ENCODE data around the gene ATP8A1.
"Not testable (repeated sequence)": the region's sequence is repeated elsewhere in the genome, so short reads cannot be mapped to it uniquely, and the experiment has no call there.

ATP8A1 gene

DNA sequence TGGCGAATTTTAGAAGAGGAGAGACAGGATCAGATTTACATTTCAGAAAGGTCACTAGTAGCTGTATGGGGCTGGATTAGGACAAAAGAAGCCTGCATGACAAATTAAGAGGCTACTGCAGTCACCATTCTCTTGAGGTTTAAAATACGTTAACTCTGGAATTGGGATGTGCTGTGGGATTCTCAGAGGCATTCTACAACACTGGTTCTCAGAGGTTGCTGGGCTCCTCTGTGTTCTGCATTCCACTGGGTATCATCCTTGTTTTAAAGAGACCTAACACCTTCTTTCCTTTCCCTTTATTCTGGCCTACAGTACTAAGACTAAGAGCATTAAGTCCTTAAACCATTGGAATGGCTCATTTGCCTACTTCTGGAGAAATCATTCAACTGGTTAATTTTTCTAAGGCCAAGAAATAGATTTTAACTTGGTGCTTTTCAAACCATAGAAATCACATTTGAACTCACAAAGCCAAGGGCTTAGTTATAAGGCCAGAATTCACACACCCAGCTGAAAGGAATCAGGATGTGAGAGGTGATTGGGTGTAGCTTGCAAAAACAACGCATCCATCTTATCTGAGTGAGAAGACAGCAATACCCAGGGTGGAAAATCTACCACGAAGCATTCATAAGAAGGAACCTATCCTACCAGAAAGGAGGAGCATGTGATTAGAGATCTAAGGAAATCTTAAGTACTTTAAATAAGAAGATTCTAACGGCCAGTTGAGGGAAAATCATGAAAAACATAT, 143.0 kb downstream of the ATP8A1 start:
- no peak for DNase-seq (ENCODE audit: low read depth in 1 of 2, low spot score in 1 of 2)

DNA sequence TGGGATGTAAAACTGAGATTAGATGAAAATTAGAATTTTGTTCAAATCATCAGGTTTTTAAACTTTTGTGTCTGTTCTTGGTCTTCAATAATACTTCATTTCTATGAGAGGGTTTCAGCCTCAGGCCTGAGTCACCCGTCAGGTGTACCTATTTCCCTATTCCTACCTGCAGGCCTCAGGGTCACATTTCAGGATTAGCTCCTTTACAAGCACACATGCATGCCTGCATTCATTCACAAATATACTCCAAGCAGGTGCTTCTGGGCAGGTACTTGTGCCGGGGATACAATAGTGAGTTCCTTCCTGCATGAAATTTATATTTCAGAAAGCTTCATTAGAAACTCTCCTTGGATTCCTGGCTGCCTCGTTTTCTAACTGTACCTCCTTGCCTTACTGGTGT, 144.7 kb downstream of the ATP8A1 start:
- DNase-seq (ENCODE audit: low read depth in 1 of 2, low spot score in 1 of 2) = no peak

DNA sequence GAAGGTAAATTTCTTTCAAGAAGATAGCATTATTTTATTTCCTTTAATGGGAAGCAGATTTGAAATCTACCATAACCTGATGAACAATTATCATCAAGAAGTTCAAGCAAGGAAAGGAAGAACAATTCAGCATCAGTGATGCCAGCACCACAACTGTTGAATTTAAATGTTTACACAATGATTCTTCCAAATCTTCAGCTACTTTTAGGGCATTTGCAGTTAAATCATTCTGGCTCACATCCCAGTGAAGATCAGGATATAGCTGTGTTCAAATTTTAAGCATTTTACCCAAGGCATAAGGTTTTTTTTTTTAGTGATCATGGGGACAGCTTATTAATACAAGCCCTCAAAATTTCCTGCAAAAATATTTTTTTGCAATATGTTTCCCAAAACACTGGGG, 146.7 kb downstream of the ATP8A1 start:
- DNase-seq (ENCODE audit: low read depth in 1 of 2, low spot score in 1 of 2) = no peak

DNA sequence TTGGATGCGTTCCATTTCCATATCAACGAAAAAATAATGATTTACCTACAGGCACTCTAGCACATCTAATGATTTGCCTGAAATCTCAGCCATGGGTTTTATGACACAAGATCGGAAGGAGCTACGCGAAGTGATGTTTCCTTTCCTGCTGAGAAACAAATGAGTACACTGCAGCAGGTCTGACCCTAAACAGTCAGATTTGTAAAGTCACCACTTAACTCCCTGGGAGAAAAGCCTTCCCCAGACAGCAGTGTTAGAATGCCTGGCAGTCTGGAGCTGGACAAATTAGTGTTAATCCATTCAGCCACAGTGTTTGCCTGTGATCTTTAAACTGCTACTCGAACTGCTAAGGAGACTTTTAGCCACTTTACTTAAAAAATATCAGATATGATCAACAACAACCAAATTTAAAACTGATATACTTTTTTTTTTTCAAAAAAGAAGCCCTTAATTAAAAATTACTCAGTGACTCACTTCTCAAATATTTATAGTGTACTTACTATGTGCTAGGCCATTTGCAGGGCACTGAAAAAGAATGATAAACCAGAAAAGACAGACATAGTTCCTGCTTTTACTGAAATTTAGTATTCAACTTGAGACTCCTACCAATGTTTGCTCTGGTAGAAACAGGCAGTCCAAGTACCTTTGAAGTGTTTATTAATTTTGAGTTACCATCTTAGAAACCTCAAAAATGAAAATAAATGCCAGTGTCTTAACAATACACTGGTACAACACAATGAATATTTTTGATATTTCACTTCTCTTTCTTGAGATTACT, 155.1 kb downstream of the ATP8A1 start:
- DNase-seq (ENCODE audit: low read depth in 1 of 2, low spot score in 1 of 2) = no peak

DNA sequence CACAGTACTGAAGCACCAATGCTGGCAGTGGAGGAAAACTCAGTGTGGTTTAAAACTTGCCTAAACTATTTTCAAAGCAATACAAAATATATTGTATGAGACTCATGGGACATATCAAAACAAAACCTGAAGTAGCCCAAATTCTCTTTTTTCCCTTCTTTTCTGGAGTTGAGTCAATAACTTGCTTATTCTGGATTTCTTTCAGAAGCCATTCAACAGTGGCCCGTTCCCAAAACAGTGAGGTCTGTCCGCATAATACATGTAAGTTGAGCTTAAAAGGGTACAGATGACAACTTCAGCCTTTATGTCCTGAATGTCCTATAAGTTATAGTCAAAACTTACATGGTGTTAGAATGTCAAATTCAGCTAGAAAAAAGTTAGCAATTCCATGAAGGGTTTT, 158.9 kb downstream of the ATP8A1 start:
- DNase-seq (ENCODE audit: low read depth in 1 of 2, low spot score in 1 of 2) = no peak

DNA sequence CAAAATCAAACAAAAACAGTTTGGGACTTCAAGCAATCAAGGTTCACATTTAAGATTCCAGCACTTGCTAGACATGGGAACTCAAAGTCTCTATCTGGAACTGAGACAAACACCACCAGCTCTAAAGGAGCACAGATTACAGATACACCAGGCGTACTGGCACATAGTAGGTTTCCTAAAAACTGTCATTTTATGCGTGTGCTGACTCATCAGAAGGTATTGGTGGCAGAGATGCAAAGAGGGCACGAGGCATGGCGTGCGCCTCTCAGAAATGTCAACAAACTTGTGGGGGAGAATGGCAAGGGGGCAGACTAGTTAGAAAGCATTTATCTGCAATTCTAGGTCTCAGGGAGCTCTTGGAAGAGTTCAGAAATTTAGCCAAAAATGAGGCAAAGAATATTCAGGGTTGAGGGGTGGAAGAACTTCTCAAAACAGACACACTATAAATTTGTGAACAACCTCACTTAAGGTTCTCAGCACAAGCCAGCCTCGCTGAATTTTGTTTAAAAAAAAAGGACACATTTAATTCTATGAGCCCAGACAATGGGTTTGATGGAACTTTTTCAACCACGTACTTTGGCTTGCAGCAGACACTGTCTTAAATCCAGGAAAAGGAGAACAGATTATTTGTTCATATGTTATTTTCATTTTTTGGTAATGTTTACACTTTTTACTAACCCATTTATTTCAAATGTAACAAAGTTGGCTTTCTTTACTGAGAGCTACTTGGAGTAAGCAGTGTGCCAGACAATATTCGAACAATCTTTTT, 159.6 kb downstream of the ATP8A1 start:
- DNase-seq (ENCODE audit: low read depth in 1 of 2, low spot score in 1 of 2) = no peak

DNA sequence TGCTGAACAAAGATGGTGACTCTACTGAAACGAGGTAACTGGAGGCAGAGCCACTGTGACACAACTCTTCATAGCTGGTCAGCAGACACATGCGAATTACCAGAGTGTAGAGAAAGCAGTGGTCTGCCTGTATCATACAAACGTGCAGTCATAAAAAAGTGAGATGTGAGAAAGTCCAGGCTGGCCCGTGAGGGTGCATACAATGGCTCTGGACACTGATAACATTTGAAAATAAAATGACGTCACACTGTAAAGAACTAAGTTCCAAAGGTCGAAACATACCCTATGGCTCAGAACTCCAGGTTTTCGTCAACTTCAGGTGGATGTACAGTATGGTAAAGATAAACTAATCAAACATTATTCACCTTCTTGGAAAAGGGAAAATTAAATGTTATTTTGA, 163.9 kb downstream of the ATP8A1 start:
- DNase-seq (ENCODE audit: low read depth in 1 of 2, low spot score in 1 of 2) = no peak

DNA sequence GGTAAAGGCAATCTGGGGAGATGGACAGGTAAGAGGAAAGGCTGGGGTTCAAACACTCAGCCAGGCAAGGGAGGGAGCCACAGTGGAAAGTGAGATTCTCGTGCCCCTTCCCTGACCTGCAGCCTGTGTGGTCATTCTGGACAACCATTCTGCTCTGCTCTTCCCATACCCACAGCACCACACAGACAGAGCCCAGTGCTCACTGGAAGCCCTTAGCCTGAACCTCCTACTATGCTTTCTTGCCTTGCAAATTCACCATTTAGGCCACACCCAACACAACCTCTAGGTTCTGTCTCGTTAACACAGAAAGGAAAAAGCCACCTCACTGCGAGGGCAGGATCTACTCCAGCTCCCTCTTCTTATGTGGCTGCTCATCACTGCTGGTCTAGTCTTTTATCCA, 166.9 kb downstream of the ATP8A1 start:
- DNase-seq (ENCODE audit: low read depth in 1 of 2, low spot score in 1 of 2) = no peak

DNA sequence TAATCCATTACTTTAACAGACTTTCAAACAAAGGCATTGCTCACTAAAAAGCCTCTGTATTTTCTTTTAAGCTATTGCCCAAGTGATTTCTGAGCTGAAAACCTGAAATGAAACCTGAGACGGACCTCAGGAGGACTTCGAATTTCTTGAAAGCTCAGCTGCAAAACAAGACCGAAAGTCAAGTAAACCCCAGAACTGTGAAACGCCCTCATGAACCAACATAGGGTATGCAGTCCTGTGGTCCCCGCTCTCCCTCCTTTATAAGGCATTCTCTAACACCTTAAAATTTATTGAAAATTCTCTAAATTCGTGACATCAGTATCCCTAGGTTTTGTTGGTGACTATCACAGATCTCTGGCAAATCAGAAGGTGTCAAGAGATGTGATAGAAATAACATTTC, 167.8 kb downstream of the ATP8A1 start:
- no peak for DNase-seq (ENCODE audit: low read depth in 1 of 2, low spot score in 1 of 2)

DNA sequence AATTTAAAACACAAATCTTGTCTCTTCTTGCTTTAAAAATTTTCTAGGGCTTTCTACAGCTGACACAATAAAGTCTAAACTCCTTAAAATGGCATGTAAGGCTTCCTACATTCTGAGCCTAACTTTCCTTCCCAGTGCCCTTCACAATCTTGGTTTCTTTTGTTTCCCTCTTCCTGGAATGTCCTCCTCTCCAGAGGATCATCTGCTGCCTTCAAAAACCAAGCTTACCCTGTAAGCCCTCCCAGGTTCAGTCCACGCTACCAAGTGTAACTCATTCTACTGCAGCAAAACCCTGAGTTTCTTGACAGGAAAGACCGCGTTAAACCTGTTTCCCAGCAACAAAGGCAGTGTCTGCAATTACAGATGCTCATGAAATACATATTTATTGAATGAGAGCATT, 168.4 kb downstream of the ATP8A1 start:
- no peak for DNase-seq (ENCODE audit: low read depth in 1 of 2, low spot score in 1 of 2)

DNA sequence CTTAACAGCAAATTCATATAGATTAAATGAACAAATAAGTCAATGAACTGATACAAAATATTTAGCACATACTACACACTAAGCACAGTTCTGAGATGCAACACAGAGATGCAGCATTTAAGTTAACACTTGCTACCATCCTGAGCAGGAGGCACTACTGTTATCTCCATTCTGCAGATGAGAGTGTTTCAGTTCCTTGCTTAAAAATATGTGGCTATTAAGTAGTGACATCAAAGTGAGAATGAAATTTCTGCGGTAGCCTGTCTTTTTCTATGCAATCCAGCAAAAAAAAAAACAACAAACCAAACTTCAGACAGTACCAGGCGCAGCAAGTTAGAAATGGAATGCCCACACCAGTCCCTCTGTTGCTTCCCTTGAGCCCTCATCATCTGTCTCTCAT, 168.8 kb downstream of the ATP8A1 start:
- DNase-seq (ENCODE audit: low read depth in 1 of 2, low spot score in 1 of 2) = no peak

DNA sequence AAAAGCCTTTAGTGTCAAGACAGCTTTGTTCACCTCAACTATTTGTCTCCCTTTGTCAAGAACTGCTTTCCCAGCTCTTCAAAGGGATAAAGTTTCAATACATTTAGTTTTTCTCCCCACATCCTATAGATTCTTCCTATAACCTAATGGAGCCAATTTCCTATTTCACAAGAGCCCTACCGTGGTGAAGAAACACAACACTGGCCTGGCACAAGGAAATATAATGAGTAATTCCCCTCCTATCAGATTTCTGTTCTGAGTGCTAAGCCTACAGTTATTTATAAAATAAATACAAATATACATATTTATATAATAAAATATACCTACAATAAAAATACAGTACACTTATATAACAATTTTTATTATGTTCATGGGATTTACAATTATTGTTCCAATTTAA, 169.7 kb downstream of the ATP8A1 start:
- no peak for DNase-seq (ENCODE audit: low read depth in 1 of 2, low spot score in 1 of 2)

DNA sequence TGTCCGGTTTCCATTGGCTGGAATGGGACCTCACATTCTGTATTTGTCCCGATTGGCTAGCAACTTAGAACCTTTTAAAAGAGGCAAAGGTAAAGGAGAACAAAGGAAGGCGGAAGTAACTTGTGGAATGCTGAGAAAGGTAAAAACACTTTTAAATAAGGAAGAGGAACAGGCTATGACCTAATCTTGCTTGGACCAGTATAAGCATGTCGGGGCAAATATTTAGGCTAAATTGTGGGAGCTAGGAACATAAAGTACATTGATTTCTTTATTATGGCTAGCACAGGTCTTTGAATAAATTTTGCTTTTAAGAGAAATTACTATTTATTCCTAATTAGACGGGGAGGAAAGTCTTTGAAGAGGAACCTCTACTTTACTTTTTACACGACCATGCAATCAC, 170.7 kb downstream of the ATP8A1 start:
- DNase-seq (ENCODE audit: low read depth in 1 of 2, low spot score in 1 of 2) = not testable (repeated sequence)

DNA sequence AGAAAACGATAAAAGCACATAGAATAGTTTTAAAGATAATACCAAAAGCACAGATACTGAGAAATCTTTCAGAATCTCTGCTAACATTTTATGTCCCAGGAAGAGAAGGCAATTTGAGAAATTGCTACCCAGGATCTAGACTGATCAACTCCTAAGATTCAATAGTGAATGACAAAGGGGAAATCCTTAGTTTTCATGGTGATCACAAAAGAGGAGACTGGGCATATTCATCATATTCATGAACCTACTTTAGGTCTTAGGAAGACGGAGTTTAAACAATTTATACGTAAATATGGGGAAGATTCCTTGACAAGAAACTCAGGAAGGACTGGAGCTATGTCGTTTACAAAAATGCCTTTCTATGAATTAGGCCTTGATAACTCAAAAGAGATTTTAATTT, 172.3 kb downstream of the ATP8A1 start:
- no peak for DNase-seq (ENCODE audit: low read depth in 1 of 2, low spot score in 1 of 2)

DNA sequence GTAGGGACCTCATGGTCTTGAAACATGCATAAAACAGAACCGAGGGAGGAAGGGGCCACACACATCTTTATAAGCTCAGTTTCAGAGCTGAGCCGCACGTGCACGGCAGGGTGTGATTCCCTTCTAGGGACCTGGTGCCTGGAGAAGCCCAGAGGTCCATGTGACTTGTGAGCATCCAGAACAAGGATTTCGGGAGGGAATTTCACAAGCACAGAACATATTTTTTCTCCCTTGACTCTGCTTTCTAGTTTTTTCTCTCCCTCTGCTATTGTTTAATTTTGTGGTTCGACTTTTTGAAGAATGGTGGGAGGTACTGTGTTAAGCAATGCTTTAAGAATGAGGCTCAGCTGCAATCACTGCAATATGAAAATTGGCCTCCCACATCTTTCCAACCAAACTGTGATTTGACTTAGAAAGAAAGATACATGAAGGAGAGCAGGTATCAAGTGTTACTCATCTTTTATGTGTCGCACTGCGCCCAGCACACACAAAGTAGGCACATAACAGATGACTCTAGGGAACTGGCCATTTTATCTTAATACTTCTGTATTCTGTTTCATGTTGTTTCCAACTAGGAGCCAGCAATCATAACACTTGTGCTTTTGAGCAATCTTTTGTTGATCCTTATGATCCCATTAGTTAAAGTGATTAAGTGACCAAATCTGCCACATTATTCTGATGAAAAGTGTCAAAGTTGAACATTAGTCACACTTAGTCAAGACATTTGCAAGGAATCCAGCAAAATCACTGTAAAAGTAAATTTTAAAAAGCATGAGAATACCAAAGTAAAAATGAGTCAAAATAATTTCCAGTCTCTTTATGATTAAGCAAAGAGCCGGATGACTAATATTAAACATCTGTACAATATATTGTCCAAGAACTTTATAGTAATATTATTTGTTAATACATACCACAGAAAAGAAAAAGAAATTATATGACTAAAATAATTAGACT, 173.2 kb downstream of the ATP8A1 start:
- no peak for DNase-seq (ENCODE audit: low read depth in 1 of 2, low spot score in 1 of 2)

DNA sequence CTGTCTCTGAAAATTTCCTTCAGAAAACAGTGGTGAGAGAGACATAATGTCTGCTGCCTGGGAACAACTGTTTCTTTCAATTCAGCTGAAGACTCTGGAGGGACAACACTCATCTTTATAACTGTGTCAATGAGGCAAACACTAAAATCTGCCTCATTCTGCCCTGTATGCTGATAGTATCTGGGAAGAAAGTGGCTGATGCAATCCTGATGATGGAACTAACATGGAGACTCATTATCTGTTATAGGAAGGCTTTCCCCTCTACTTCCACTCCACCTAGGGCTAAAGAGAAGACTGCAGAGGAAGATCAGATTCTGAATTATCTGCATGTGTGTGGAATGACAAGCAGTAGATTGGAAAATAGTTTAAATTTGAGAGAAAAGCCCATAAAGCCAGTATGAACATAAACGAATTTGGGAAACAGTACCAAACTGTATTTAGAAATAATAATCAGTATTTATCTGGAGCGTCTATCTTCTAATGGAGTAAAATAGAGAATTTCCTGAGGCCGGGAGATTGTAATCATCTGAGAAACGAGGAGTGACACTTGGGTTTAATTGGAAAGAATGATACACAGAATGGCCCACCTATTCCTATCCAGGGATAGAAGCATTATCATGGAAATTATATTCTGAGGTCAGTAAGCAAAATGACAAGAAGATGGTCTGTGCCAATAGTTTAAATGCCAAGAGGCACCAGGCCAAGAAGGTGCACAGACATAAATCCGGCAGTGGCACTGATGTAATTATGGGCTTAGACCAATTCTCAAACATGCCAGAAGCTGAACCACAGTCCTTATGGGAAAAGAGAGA, 174.2 kb downstream of the ATP8A1 start:
- DNase-seq (ENCODE audit: low read depth in 1 of 2, low spot score in 1 of 2) = no peak

DNA sequence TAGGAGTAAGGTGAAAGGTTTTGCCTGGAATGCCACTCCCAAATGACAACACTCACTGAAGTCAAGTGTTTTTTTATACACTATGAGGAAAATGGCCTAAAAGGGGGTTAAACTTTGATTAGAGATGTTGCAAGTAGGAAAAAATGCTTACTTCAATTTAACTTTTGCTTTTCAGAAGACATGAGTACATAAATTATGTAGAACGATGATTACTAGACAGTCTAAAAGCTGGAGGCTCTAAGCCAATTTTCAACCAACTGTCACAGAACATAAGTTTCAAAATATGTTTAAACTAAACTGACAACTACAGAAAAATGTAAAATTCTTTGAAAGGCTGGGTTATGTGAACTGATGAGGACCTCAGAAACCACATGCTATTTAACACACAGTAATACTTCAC, 176.2 kb downstream of the ATP8A1 start:
- no peak for DNase-seq (ENCODE audit: low read depth in 1 of 2, low spot score in 1 of 2)

DNA sequence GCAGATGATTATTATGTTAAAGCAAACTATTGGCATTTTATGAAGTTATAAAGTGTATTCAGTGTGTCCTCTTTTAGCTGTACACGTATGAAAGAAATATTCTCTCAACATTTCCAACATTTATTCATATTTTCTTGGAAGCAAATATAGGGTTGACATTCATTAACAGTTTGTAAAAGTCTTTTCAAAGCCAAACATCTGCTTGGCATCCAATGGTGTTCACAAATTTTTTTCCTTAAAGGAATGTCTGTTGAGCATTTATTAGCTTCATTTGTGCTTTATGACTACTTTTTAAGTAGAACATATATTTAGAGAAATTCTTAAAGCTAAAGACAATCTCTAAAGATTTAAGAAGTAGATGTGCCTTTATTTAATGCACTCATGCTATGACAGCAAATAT, 176.6 kb downstream of the ATP8A1 start:
- no peak for DNase-seq (ENCODE audit: low read depth in 1 of 2, low spot score in 1 of 2)

DNA sequence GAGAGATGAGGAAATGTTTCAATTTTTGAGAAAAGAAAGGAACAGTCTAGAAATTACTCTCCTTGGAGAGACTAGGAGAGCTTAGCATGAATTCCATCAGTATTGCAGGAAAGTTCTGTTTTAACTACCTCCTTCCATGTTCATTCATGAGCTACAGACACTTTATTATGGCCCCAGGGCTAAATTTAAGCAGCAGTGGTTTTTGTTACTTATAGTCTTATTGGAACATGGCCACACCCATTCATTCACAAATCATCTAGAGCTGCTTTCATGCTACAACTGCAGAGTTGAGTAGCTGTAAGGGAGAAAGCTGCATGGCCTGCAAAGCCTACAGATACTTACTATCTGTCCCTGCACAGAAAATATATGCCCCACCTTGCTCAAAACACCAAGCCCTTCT, 178.0 kb downstream of the ATP8A1 start:
- DNase-seq (ENCODE audit: low read depth in 1 of 2, low spot score in 1 of 2) = no peak

DNA sequence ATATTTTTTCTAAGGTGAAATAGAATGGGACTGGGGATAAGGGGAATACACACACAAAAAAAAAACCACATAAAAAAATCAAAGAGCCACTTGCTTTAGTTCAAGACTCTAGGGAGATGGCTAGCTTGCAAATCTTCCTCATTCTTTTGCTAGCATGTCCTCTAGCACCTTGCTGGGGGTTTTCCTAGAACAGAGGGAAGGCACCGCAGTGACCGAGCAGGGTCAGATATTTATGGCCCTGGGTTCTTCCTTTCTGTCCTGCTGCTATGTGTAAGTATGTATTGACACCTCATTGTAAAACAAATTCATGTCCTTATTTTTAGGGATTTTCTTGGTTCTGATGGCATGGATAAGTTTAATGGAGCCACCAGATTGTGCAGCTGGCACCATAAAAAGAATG, 178.4 kb downstream of the ATP8A1 start:
- DNase-seq (ENCODE audit: low read depth in 1 of 2, low spot score in 1 of 2) = no peak
